ENCODE measurements around the gene NPIPB13.
"Not testable (repeated sequence)": the region's sequence is repeated elsewhere in the genome, so short reads cannot be mapped to it uniquely, and the experiment has no call there.

Gene NPIPB13

DNA sequence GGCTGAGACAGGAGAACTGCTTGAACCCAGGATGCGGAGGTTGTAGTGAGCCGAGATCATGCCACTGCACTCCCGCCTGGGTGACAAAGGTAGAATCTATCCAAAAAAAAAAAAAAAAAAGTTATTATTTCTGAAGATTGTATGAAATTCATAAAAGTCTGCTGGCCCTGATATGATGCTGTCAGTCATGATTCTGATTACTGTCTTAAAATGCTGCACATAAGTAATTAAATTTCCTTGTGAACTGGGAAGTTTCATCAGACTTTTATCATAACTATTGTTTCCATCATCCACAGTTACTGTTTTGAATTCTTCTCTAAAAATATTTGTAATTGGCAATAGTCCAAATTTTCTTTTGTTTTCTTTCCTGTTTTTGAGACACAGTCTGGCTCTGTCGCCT, at the start of gene NPIPB13:
Gene NPIPB13, minus strand, starts transcription at position 101 of the 400 bp plus-strand sequence. CDS start 2,906 bp downstream, outside the sequence.
- DNase-seq (ENCODE audit: low read depth in 2 of 2) = not testable (repeated sequence)

DNA sequence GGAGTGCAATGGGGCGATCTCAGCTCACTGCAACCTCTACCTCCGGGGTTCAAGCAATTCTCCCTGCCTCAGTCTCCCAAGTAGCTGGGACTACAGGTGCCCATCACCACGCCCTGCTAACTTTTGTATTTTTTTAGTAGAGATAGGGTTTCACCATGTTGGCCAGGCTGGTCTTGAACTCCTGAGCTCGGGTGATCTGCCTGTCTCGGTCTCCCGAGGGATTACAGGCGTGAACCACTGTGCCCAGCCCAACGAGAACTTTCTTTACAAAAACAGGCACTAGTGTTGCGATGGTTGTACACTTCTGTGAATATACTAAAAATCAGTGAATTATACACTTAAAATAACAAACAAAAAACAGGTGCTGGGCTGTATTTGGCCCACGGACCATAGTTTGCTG, 34.1 kb upstream of the NPIPB13 start:
- not testable (repeated sequence) for DNase-seq (ENCODE audit: low read depth in 2 of 2)

GRCh38 chr16:30278523-30278922, 30.2 kb upstream of the NPIPB13 start:
- not testable (repeated sequence) for DNase-seq (ENCODE audit: low read depth in 2 of 2)

DNA sequence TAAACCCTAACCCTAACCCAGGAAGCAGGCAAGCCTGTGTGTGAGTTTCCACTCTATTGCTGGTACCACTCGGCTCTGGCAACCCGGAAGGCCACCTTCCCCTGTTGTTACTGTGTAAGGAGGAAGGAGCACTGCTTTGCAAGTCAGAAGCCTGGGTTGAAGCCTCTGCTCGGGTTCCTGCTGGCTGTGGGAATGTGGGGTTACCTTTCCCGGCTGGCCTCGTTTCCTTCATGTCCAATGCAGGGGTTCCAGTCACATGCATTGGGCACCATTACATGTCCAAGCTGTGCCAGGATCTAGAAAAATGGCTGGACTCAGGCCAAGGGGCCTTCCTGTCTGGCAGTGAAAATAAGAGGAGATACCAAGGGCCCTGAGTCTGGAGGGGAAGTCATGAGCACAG, 31.2 kb downstream of the NPIPB13 start:
- DNase-seq (ENCODE audit: low read depth in 2 of 2) = not testable (repeated sequence)

GRCh38 chr16:30211414-30211813, 36.9 kb downstream of the NPIPB13 start:
- DNase-seq (ENCODE audit: low read depth in 2 of 2) = not testable (repeated sequence)

GRCh38 chr16:30209032-30209431, 39.2 kb downstream of the NPIPB13 start:
- not testable (repeated sequence) for DNase-seq (ENCODE audit: low read depth in 2 of 2)

- not testable (repeated sequence) for DNase-seq (ENCODE audit: low read depth in 2 of 2)
Observed at GRCh38 chr16:30207063-30207704, 41.1 kb downstream of the NPIPB13 start.

- not testable (repeated sequence) for DNase-seq (ENCODE audit: low read depth in 2 of 2)
Observed at GRCh38 chr16:30206252-30206651, 42.0 kb downstream of the NPIPB13 start.

- DNase-seq (ENCODE audit: low read depth in 2 of 2) = not testable (repeated sequence)
Observed at GRCh38 chr16:30205541-30206236, 42.6 kb downstream of the NPIPB13 start.

- DNase-seq (ENCODE audit: low read depth in 2 of 2) = not testable (repeated sequence)
Observed at GRCh38 chr16:30199608-30200343, 48.5 kb downstream of the NPIPB13 start.

GRCh38 chr16:30199049-30199448, 49.2 kb downstream of the NPIPB13 start, which contains the start of gene SULT1A3:
TSS of gene SULT1A3 (plus strand) at chr16:30199255. CDS start at chr16:30200729, 1,474 bp downstream.
- not testable (repeated sequence) for DNase-seq (ENCODE audit: low read depth in 2 of 2)
